Measurements from ENCODE around the gene GPR55.

GPR55 gene

GRCh38 chr2:230865766-230866755, 59.0 kb downstream of the GPR55 start:
- DNase-seq, result peak; percentile 56

GRCh38 chr2:230865307-230865765, 59.7 kb downstream of the GPR55 start:
- DNase-seq, result peak; percentile 34

GRCh38 chr2:230864605-230865306, 60.3 kb downstream of the GPR55 start, which contains the start of gene ITM2C:
TSS of gene ITM2C (plus strand) at chr2:230864942. CDS start at chr2:230865026, 84 bp downstream.
- peak; percentile 78 for DNase-seq

DNA sequence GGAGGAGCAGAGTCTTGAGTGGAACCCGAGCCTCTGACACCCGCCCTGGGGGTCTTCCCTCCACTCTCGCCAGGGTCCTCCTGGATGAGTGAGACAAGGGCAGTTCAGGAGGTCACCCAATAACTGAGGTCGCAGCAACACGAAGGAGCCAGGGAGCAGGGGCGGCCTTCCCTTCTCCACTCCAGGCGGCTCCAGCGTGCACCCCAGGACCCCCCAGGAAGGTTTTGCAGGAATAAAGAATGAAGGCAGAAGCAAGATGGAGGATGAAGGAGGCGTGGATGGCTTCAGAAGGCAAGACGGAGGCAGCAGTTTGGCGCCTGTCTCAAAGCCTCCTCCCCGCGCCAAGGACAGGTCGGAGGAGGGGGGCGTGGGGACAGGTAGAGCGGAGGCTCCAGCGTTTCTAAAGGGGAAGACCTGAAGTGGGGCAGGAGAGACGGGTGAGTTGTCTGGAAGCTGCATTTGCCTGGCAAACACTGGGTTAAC, 60.9 kb downstream of the GPR55 start:
- no peak for DNase-seq

- peak; percentile 24 for DNase-seq
Measured at GRCh38 chr2:230863442-230864121, 61.5 kb downstream of the GPR55 start.

DNA sequence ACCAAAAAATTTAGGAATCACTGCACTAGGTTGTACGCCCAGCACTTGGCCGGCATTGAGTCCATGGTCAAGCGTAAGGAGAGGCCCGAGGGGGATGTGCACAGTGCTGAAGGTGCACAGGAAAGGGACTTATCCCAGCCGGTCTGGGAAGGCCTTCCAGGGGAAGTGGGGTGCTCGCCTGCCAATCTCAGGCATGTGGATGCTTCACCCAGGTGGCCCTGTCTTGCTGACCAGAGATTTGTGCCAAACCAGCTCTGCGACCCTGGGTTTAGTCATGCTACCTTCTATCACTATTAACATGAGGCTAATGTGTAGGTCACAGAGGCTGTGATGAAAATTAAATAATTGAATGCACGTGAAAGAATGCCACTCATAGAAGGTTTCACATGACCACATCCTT, 62.0 kb downstream of the GPR55 start:
- DNase-seq, result peak; percentile 19

DNA sequence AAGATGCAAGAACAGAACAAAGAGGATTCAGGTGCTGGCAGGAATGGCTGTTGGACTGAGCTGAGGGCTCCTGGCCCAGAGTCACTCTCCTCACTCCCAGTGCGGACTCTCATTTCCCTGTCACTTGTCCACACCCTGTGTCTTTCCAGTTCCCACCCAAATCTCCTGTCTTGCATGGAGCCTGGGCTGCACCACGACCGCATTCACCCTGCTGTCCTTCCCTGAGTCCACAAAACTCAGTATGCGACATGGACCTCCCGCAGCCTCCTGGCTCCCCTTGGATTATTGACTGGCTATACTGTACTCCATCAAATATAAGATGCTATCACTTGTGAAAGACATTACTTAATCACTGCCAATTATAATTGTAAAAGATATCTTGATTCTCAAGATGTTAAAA, 62.8 kb downstream of the GPR55 start:
- DNase-seq, result peak; percentile 22

DNA sequence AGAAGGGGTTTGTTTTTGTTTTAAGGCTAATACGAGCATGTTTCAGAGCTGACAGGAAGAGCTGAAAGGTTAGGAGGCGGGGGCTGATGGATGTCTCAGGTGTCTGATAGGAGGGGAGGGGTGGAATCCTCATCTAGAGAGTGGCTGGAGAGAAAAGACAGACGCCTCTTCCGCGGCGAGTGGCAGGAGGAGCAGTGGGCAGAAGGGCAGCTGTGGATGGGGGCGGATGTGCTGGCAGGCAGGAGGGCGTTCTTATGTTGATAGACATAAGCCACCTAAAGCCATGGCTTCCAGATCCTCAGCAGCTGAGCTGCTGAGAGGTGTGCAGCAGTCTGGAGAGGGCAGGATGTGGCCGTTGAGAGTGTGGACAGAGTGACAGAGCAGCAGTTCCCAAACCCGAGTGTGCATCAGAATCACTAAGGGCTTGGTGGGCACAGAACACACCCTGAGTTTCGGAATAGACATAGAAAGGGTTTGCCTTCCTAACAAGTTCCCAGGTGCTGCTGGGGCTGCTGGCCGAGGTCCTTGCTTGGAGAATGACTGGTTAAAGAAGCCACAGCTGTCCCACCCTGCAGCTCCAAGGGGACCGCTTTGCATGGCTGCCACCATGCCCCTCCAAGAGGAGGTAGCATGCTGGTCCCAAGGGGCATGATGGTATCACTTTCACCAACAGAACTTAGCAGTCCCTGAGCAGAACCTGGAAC, 63.3 kb downstream of the GPR55 start:
- peak; percentile 25 for DNase-seq
